Peyer's patch (tissue), 4 donors: ENCODE data around the gene FANCM. TPM values are rescaled to one million over a fixed set of nuclear protein-coding genes. Genes with fewer than 3 reads are reported as not detected.
"Not testable (repeated sequence)": the region's sequence is repeated elsewhere in the genome, so short reads cannot be mapped to it uniquely, and the experiment has no call there.

Source experiments
- DNase-seq, 3 donors: peaks; one replicate each; pipeline ENCODE4 v3.0.0-alpha.2; 2017 to 2019
- H3K27ac ChIP-seq, 4 donors: fragments of 200-600 bp; sonication (generic); one replicate each; pipeline ENCODE4 v1.5.1; 2016 to 2019
- H3K27me3 ChIP-seq, 2 donors: fragments of 200-600 bp; sonication (generic); one replicate each; pipeline ENCODE4 v1.5.1; 2019
- H3K36me3 ChIP-seq, 3 donors: fragments of 200-600 bp; sonication (generic); one replicate each; pipeline ENCODE4 v1.5.1; 2016 to 2019
- H3K4me1 ChIP-seq, 4 donors: fragments of 200-600 bp; sonication (generic); one replicate each; pipeline ENCODE4 v1.5.1; 2016 to 2019
- H3K4me3 ChIP-seq, 4 donors: fragments of 200-600 bp; sonication (generic); 1 replicate in 3 of 4; 2 replicates in 1 of 4; pipeline ENCODE4 v1.5.1; 2016 to 2019; ENCODE audit warnings: mild to moderate bottlenecking in 1 of 4
- H3K9me3 ChIP-seq, 4 donors: fragments of 200-600 bp; sonication (generic); one replicate each; pipeline ENCODE4 v1.5.1; 2016 to 2019; ENCODE audit warnings: mild to moderate bottlenecking in 1 of 4
- POLR2A ChIP-seq, 2 donors: fragments of 450-650 bp; IDR thresholded peaks; one replicate each; pipeline ENCODE4 v1.5.1; 2017; ENCODE audit warnings: antibody characterized with exemption in 2 of 2, mild to moderate bottlenecking in 2 of 2, moderate library complexity in 2 of 2
- total RNA-seq, 4 donors: library from RNA; depleted of rRNA; stranded (reverse); fragments of >200 nt; gene quantifications; one replicate each; pipeline ENCODE4 v1.1.0, GENCODE V29; 2016
- TF ChIP-seq, protein P1 (sequence below), 6 experiments: fragments of 450-650 bp in 4 of 6; fragments of 200-600 bp in 2 of 6; sonication (generic) in 1 of 6; IDR thresholded peaks; one replicate each; pipeline ENCODE4 v1.5.1; 2017 to 2019; ENCODE audit warnings: antibody characterized with exemption in 6 of 6, mild to moderate bottlenecking in 3 of 6, moderate library complexity in 1 of 6

The FANCM gene
- total RNA-seq, 4 donors from 2014 or later = 7.3 to 18.2 (median 9.7) TPM

DNA sequence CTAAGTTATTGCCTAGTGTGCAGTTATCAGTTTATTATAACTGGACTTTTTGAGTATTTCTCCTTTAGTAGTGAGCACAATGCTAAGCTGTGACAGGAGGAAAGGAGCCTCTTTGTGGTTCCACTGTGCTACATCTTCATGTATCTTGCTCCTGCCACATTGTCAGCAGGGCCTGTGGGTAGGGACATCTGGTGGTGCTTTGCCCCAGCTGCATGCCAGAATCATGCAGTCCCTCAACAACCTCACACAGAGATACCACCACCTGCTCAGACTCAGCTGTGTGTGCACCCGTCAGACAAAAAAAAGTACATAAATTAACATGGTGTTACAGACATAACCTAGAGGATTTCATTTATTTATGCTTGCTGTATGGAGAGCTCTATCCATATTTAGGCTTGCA is 66.2 kb downstream of the FANCM start:
- H3K9me3 ChIP-seq = no peaks in the 10 kb centered on the region

GRCh38 chr14:45204241-45204640 is 68.5 kb downstream of the FANCM start:
- TF ChIP-seq, protein P1, sequence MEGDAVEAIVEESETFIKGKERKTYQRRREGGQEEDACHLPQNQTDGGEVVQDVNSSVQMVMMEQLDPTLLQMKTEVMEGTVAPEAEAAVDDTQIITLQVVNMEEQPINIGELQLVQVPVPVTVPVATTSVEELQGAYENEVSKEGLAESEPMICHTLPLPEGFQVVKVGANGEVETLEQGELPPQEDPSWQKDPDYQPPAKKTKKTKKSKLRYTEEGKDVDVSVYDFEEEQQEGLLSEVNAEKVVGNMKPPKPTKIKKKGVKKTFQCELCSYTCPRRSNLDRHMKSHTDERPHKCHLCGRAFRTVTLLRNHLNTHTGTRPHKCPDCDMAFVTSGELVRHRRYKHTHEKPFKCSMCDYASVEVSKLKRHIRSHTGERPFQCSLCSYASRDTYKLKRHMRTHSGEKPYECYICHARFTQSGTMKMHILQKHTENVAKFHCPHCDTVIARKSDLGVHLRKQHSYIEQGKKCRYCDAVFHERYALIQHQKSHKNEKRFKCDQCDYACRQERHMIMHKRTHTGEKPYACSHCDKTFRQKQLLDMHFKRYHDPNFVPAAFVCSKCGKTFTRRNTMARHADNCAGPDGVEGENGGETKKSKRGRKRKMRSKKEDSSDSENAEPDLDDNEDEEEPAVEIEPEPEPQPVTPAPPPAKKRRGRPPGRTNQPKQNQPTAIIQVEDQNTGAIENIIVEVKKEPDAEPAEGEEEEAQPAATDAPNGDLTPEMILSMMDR (IDR thresholded peaks at IDR 0.05) = no peak
- no peak for TF ChIP-seq POLR2A (IDR thresholded peaks at IDR 0.05)
- Histone ChIP-seq H3K9me3 (no peaks in the 10 kb centered on the region), H3K27ac (no peak overlapping the region), H3K4me3 (no peak overlapping the region), H3K27me3 (no peaks in the 10 kb centered on the region), H3K4me1 (no peaks in the 10 kb centered on the region), H3K36me3 (peaks cover 0 to 11% (median 0%) of the 10 kb centered on the region in 3 donors)
- DNase-seq = no peak

More for the DNA sequence above, 66.2 kb downstream of the FANCM start:
- Histone ChIP-seq H3K36me3 (peaks cover 0 to 6% (median 0%) of the 10 kb centered on the region in 3 donors), H3K27ac (no peak overlapping the region), H3K4me1 (no peaks in the 10 kb centered on the region), H3K27me3 (no peaks in the 10 kb centered on the region), H3K4me3 (no peak overlapping the region)
- TF ChIP-seq, protein P1 (IDR thresholded peaks at IDR 0.05) = no peak
- no peak for DNase-seq

- Histone ChIP-seq H3K9me3 (no peaks in the 10 kb centered on the region), H3K36me3 (peaks cover 0 to 40% (median 0%) of the 10 kb centered on the region in 3 donors), H3K4me1 (no peaks in the 10 kb centered on the region), H3K27ac (no peak overlapping the region), H3K27me3 (no peaks in the 10 kb centered on the region), H3K4me3 (no peak overlapping the region)
- no peak for TF ChIP-seq POLR2A (IDR thresholded peaks at IDR 0.05)
- TF ChIP-seq, protein P1 (IDR thresholded peaks at IDR 0.05) = no peak
- DNase-seq = no peak
These were observed 74.4 kb downstream of the FANCM start for GRCh38 chr14:45210159-45210558.

GRCh38 chr14:45211295-45211694 is 75.6 kb downstream of the FANCM start:
- H3K4me1 ChIP-seq = no peaks in the 10 kb centered on the region
- peaks cover 0 to 49% (median 0%) of the 10 kb centered on the region in 3 donors for H3K36me3 ChIP-seq
- H3K27me3 ChIP-seq = no peaks in the 10 kb centered on the region
- DNase-seq = no peak
- no peak for TF ChIP-seq POLR2A (IDR thresholded peaks at IDR 0.05)
- TF ChIP-seq, protein P1 (IDR thresholded peaks at IDR 0.05) = no peak
- H3K9me3 ChIP-seq = no peaks in the 10 kb centered on the region
- no peak overlapping the region for H3K27ac ChIP-seq
- no peak overlapping the region for H3K4me3 ChIP-seq

DNA sequence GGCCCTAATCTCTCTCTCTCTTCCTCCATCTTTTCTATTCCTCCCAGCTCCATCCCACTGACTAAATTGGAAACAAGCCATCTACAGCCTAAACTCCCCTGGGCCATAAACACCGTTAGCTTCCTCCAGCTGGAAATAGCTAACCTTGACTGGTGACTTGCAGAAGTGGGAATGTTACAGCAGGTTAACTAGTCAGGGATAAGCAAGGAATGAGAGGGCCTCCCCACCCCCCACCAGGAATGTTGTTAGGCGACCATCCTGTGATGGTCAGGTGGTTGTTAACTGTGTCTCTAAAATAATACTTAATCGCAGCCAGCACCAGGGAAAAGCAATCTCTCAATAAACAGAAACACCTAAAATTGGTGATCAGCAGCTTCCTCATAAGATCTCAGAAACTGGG is 76.5 kb downstream of the FANCM start:
- H3K4me1 ChIP-seq = no peaks in the 10 kb centered on the region
- no peak for DNase-seq
- no peak overlapping the region for H3K27ac ChIP-seq
- H3K9me3 ChIP-seq = no peaks in the 10 kb centered on the region
- no peak overlapping the region for H3K4me3 ChIP-seq
- peaks cover 0 to 50% (median 0%) of the 10 kb centered on the region in 3 donors for H3K36me3 ChIP-seq
- TF ChIP-seq, protein P1 (IDR thresholded peaks at IDR 0.05) = no peak
- TF ChIP-seq POLR2A (IDR thresholded peaks at IDR 0.05) = no peak
- no peaks in the 10 kb centered on the region for H3K27me3 ChIP-seq

DNA sequence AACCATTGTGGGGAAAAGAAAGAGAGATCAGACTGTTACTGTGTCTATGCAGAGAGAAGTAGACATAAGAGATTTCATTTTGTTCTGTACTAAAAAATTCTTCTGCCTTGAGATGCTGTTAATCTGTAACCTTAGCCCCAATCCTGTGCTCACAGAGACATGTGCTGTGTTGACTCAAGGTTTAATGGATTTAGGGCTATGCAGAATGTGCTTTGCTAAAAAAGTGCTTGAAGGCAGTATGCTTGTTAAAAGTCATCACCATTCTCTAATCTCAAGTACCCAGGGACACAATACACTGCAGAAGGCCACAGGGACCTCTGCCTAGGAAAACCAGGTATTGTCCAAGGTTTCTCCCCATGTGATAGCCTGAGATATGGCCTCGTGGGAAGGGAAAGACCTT is 78.0 kb downstream of the FANCM start:
- H3K4me3 ChIP-seq, H3K9me3 ChIP-seq, H3K27me3 ChIP-seq, H3K27ac ChIP-seq, DNase-seq, H3K4me1 ChIP-seq: not testable (repeated sequence)
- peaks cover 0 to 60% (median 0%) of the 10 kb centered on the region in 3 donors for H3K36me3 ChIP-seq

GRCh38 chr14:45214341-45214740 is 78.6 kb downstream of the FANCM start:
- not testable (repeated sequence) for DNase-seq, H3K4me3 ChIP-seq, H3K27ac ChIP-seq, H3K9me3 ChIP-seq, H3K4me1 ChIP-seq, H3K27me3 ChIP-seq
- peaks cover 0 to 58% (median 0%) of the 10 kb centered on the region in 3 donors for H3K36me3 ChIP-seq
